Measurements from ENCODE around the gene FKBP10.
"Not testable (repeated sequence)": the region's sequence is repeated elsewhere in the genome, so short reads cannot be mapped to it uniquely, and the experiment has no call there.

Gene FKBP10

GRCh38 chr17:41839448-41839847 lies 26.6 kb downstream of the FKBP10 start:
- not testable (repeated sequence) for DNase-seq (ENCODE audit: low spot score)

GRCh38 chr17:41840781-41841180 lies 28.0 kb downstream of the FKBP10 start:
- DNase-seq (ENCODE audit: low spot score): not testable (repeated sequence)

- no peak for DNase-seq (ENCODE audit: low spot score)
Observed at GRCh38 chr17:41844971-41845370, 32.2 kb downstream of the FKBP10 start.

GRCh38 chr17:41848788-41849187 lies 36.0 kb downstream of the FKBP10 start:
- no peak for DNase-seq (ENCODE audit: low spot score)

GRCh38 chr17:41849251-41849990 lies 36.6 kb downstream of the FKBP10 start:
- no peak for DNase-seq (ENCODE audit: low spot score)

- DNase-seq (ENCODE audit: low spot score): not testable (repeated sequence)
Observed at GRCh38 chr17:41851382-41851781, 38.6 kb downstream of the FKBP10 start.

- peak; percentile 82 for DNase-seq (ENCODE audit: low spot score)
Observed at GRCh38 chr17:41860254-41860931, 47.6 kb downstream of the FKBP10 start.

- DNase-seq (ENCODE audit: low spot score): no peak
Observed at GRCh38 chr17:41863074-41863848, 50.5 kb downstream of the FKBP10 start.

GRCh38 chr17:41864498-41864835 lies 51.7 kb downstream of the FKBP10 start:
- no peak for DNase-seq (ENCODE audit: low spot score)

- peak; percentile 98 for DNase-seq (ENCODE audit: low spot score)
Observed at GRCh38 chr17:41864836-41865595, 52.2 kb downstream of the FKBP10 start, which contains the start of gene KLHL11. Gene KLHL11, minus strand, starts transcription at chr17:41865423. Its CDS starts 53 bp downstream, at chr17:41865370.

- DNase-seq (ENCODE audit: low spot score): no peak
Observed at GRCh38 chr17:41865596-41865893, 52.7 kb downstream of the FKBP10 start.

GRCh38 chr17:41868568-41868967 lies 55.8 kb downstream of the FKBP10 start:
- DNase-seq (ENCODE audit: low spot score): no peak

GRCh38 chr17:41869426-41869825 lies 56.6 kb downstream of the FKBP10 start:
- DNase-seq (ENCODE audit: low spot score): no peak

- DNase-seq (ENCODE audit: low spot score): no peak
Observed at GRCh38 chr17:41870097-41870496, 57.3 kb downstream of the FKBP10 start.

- DNase-seq (ENCODE audit: low spot score): no peak
Observed at GRCh38 chr17:41870627-41871026, 57.8 kb downstream of the FKBP10 start.

- no peak for DNase-seq (ENCODE audit: low spot score)
Observed at GRCh38 chr17:41871789-41872188, 59.0 kb downstream of the FKBP10 start.

All from D341Med (cell line).